Panc1 (cell line): ENCODE measurements around the gene FOSL2. TPM values are rescaled to one million over a fixed set of nuclear protein-coding genes. Genes with fewer than 3 reads are reported as not detected.

Experiments used
- ATAC-seq: fragments of 200-7000 bp; cut with Tn5 transposase; 2 replicates; pipeline ENCODE4 v1.9.1; 2020; ENCODE audit warnings: mild to moderate bottlenecking, moderate library complexity
- BruUV-seq: library from RNA; stranded (reverse); fragments of 400-500 nt; replicated peaks from 2 replicates; lab custom pipeline; 2021; lab: Mats Ljungman, UMichigan
- CTCF ChIA-PET: fragments of 300-600 bp; sonication (Branson Sonifier 250); formaldehyde crosslinking; loops from one replicate; lab custom pipeline; 2022; ENCODE audit warnings: antibody characterized with exemption; lab: Charles Lee
- POLR2A ChIA-PET: fragments of 300-600 bp; sonication (Branson Sonifier 250); formaldehyde crosslinking; loops from one replicate; lab custom pipeline; 2022; ENCODE audit warnings: antibody characterized with exemption; lab: Charles Lee
- DNase-seq: peaks from one replicate; pipeline ENCODE4 v3.0.0-alpha.2; 2010; ENCODE audit warnings: low read depth, low spot score
- H3K27ac ChIP-seq: 2 replicates; pipeline ENCODE4 v1.5.1; 2011; ENCODE audit warnings: mild to moderate bottlenecking, low read length, inconsistent platforms
- H3K27me3 ChIP-seq: fragments of 200-500 bp; sonication (Bioruptor generic); 2 replicates; pipeline ENCODE4 v1.6.0; 2014; ENCODE audit warnings: low read length, inconsistent platforms; ENCODE audit not compliant: control insufficient read depth, insufficient read depth
- H3K36me3 ChIP-seq: fragments of 200-500 bp; sonication (Bioruptor generic); 2 replicates; pipeline ENCODE4 v1.5.1; 2014; ENCODE audit warnings: inconsistent platforms, mild to moderate bottlenecking, low read length, moderate library complexity; ENCODE audit not compliant: control insufficient read depth, insufficient read depth
- H3K4me1 ChIP-seq: 2 replicates; pipeline ENCODE4 v1.5.1; 2011; ENCODE audit warnings: inconsistent platforms, mild to moderate bottlenecking, low read length, moderate library complexity; ENCODE audit not compliant: control insufficient read depth, insufficient read depth
- H3K4me3 ChIP-seq, 2 experiments: 2 replicates each; pipeline ENCODE4 v1.5.1; 2011 to 2012; ENCODE audit warnings: low read depth in 2 of 2, low read length in 2 of 2, mild to moderate bottlenecking in 2 of 2, inconsistent platforms in 1 of 2, moderate library complexity in 1 of 2
- H3K9me3 ChIP-seq: fragments of 200-500 bp; sonication (Bioruptor generic); 2 replicates; pipeline ENCODE4 v1.5.1; 2014; ENCODE audit warnings: low read depth, mild to moderate bottlenecking, inconsistent platforms, low read length, moderate library complexity; ENCODE audit not compliant: control insufficient read depth, insufficient read depth
- POLR2AphosphoS5 ChIP-seq: IDR thresholded peaks from 2 replicates; pipeline ENCODE4 v1.6.1; 2012; ENCODE audit warnings: mild to moderate bottlenecking, low read depth, low read length, moderate library complexity
- SIN3A ChIP-seq: IDR thresholded peaks from 2 replicates; pipeline ENCODE4 v1.6.1; 2012; ENCODE audit warnings: low read depth, mild to moderate bottlenecking, low read length, moderate library complexity, borderline replicate concordance; ENCODE audit not compliant: insufficient read depth
- TCF7L2 ChIP-seq: IDR thresholded peaks from 2 replicates; pipeline ENCODE4 v1.6.1; 2011; ENCODE audit warnings: mild to moderate bottlenecking, low read depth, low read length, inconsistent platforms
- in situ Hi-C: cut with HindIII; loops from 2 replicates; pipeline ENCODE4 v1.10.0; 2016; ENCODE audit warnings: low sequenced_read_pairs, low pct_unique_long_range_greater_than_20kb
- intact Hi-C: fragments of 100-400 bp; cut with micrococcal nuclease; formaldehyde crosslinking; loops from one replicate; pipeline ENCODE4 v1.10.0; 2022; ENCODE audit not compliant: unreplicated experiment
- total RNA-seq: library from RNA; stranded (reverse); gene quantifications from one replicate; pipeline ENCODE4 v1.2.1, GENCODE V29; 2021; ENCODE audit not compliant: unreplicated experiment
- TF ChIP-seq, protein P1 (sequence below): fragments of 450-650 bp; IDR thresholded peaks from 2 replicates; pipeline ENCODE4 v1.5.1; 2017; ENCODE audit warnings: mild to moderate bottlenecking
- TF ChIP-seq, protein P2 (sequence below), 2 experiments: IDR thresholded peaks; 2 replicates each; pipeline ENCODE4 v1.6.1; 2011 to 2012; ENCODE audit warnings: low read depth in 2 of 2, control low read depth in 1 of 2, low read length in 1 of 2, mild to moderate bottlenecking in 1 of 2, moderate library complexity in 1 of 2; ENCODE audit not compliant: insufficient read depth in 1 of 2

Gene FOSL2
- total RNA-seq, 1 experiment from 2014 or later = 29.0 TPM

DNA sequence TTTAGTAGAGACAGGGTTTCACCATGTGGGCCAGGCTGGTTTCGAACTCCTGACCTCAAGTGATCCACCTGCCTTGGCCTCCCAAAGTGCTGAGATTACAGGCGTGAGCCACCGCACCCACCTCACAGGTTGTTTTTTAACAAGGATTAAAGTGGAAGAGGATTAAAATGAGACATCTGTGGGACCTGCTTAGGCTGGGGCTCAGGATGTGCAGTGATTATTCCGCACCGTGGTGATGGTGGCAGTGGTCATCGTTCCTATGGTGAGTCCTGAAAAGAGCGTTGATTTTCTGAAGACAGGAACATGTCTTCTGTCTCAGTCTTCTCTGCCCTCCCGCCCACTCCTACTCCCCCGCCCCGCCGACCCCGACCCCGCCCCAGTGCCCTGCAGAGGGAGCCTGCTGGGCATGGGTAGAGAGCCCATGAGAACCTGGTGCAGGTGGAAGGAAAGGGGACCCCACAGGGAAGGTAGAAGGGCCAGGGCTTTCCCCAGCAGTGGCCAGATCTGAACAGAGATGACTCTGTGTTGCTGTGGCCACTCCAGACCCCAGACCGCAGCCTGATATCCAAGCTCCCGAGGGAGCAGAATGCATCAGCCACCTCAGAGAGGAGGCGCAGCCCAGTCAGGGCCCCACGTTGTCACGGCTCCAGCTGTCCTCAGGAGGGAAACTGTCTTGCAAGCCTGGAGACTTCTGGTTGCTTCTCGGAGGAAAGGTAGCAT lies 34.5 kb upstream of the FOSL2 start:
- in situ Hi-C loops = no loop called here
- Histone ChIP-seq H3K27me3 (no peaks in the 10 kb centered on the region), H3K4me3 (no peak overlapping the region), H3K27ac (no peak overlapping the region), H3K36me3 (no peaks in the 10 kb centered on the region), H3K9me3 (no peaks in the 10 kb centered on the region), H3K4me1 (no peaks in the 10 kb centered on the region; the same call in 1 of the 2 replicates)
- POLR2A ChIA-PET = interaction anchor here (1.1 kb wide), 1 partner anchor 26 kb away, joined by 3 read pairs; no protein-coding TSS in a partner anchor
- BruUV-seq = no TSS peak
- DNase-seq (no peak), ATAC-seq (no peak)
- intact Hi-C loops = no loop called here
- CTCF ChIA-PET = no interaction called here
- TF ChIP-seq, protein P1, sequence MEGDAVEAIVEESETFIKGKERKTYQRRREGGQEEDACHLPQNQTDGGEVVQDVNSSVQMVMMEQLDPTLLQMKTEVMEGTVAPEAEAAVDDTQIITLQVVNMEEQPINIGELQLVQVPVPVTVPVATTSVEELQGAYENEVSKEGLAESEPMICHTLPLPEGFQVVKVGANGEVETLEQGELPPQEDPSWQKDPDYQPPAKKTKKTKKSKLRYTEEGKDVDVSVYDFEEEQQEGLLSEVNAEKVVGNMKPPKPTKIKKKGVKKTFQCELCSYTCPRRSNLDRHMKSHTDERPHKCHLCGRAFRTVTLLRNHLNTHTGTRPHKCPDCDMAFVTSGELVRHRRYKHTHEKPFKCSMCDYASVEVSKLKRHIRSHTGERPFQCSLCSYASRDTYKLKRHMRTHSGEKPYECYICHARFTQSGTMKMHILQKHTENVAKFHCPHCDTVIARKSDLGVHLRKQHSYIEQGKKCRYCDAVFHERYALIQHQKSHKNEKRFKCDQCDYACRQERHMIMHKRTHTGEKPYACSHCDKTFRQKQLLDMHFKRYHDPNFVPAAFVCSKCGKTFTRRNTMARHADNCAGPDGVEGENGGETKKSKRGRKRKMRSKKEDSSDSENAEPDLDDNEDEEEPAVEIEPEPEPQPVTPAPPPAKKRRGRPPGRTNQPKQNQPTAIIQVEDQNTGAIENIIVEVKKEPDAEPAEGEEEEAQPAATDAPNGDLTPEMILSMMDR = no peak
- TF ChIP-seq SIN3A (no peak), POLR2AphosphoS5 (no peak), TCF7L2 (no peak)
- TF ChIP-seq, protein P2, sequence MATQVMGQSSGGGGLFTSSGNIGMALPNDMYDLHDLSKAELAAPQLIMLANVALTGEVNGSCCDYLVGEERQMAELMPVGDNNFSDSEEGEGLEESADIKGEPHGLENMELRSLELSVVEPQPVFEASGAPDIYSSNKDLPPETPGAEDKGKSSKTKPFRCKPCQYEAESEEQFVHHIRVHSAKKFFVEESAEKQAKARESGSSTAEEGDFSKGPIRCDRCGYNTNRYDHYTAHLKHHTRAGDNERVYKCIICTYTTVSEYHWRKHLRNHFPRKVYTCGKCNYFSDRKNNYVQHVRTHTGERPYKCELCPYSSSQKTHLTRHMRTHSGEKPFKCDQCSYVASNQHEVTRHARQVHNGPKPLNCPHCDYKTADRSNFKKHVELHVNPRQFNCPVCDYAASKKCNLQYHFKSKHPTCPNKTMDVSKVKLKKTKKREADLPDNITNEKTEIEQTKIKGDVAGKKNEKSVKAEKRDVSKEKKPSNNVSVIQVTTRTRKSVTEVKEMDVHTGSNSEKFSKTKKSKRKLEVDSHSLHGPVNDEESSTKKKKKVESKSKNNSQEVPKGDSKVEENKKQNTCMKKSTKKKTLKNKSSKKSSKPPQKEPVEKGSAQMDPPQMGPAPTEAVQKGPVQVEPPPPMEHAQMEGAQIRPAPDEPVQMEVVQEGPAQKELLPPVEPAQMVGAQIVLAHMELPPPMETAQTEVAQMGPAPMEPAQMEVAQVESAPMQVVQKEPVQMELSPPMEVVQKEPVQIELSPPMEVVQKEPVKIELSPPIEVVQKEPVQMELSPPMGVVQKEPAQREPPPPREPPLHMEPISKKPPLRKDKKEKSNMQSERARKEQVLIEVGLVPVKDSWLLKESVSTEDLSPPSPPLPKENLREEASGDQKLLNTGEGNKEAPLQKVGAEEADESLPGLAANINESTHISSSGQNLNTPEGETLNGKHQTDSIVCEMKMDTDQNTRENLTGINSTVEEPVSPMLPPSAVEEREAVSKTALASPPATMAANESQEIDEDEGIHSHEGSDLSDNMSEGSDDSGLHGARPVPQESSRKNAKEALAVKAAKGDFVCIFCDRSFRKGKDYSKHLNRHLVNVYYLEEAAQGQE (IDR thresholded peaks at IDR 0.05; ENCODE audit: insufficient read depth in 1 of 2, low read depth in 2 of 2, low read length in 1 of 2) = no peak

DNA sequence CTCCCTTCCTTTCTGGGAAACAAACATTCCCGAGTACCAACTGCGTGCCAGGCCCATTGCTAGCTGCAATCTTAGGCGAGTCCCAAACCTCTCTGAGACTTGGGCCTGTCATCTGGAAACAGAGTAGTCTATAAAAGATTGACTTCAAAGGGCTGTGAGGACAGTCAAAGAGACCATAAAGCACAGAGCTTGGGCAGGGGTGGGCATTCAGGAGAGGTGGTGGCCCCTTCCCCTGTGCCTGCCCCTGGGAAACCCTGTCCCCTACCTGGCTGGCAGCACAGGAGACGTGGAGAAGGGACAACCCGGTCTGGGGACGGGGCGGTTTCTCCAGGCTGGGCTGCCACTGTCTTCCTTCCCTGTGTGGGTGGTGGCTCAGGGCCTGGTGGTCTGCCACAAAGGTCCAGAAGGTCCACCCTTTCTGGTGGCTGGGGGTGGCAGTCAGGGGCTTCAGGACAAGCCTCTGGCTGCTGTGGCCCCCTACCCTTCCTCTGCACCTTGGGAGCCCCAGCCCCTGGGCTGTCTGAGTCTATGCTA lies 33.9 kb upstream of the FOSL2 start:
- H3K36me3 ChIP-seq = no peaks in the 10 kb centered on the region
- intact Hi-C loops (no loop called here), in situ Hi-C loops (no loop called here)
- TF ChIP-seq, protein P2 (IDR thresholded peaks at IDR 0.05; ENCODE audit: insufficient read depth in 1 of 2, low read depth in 2 of 2, low read length in 1 of 2) = no peak
- TF ChIP-seq, protein P1 = no peak
- TF ChIP-seq POLR2AphosphoS5 (no peak), TCF7L2 (no peak), SIN3A (no peak)
- no peaks in the 10 kb centered on the region; the same call in 1 of the 2 replicates for H3K4me1 ChIP-seq
- ATAC-seq (0 out of 2 replicates have a peak, but pooled peaks have one; percentile 2), DNase-seq (no peak)
- no peaks in the 10 kb centered on the region for H3K27me3 ChIP-seq
- BruUV-seq = no TSS peak
- no peaks in the 10 kb centered on the region for H3K9me3 ChIP-seq
- H3K27ac ChIP-seq = 0 out of 2 replicates have a peak overlapping the region, but pooled peaks have one; percentile 39
- CTCF ChIA-PET = no interaction called here
- POLR2A ChIA-PET = interaction anchor here (1.1 kb wide), 1 partner anchor 26 kb away, joined by 3 read pairs; no protein-coding TSS in a partner anchor
- no peak overlapping the region for H3K4me3 ChIP-seq
